ENCODE results near the gene TINAGL1.
A peak's percentile ranks its signal among the peaks of the same experiment; 100 is the strongest.
"Not testable (repeated sequence)": the region's sequence is repeated elsewhere in the genome, so short reads cannot be mapped to it uniquely, and the experiment has no call there.

The TINAGL1 gene

DNA sequence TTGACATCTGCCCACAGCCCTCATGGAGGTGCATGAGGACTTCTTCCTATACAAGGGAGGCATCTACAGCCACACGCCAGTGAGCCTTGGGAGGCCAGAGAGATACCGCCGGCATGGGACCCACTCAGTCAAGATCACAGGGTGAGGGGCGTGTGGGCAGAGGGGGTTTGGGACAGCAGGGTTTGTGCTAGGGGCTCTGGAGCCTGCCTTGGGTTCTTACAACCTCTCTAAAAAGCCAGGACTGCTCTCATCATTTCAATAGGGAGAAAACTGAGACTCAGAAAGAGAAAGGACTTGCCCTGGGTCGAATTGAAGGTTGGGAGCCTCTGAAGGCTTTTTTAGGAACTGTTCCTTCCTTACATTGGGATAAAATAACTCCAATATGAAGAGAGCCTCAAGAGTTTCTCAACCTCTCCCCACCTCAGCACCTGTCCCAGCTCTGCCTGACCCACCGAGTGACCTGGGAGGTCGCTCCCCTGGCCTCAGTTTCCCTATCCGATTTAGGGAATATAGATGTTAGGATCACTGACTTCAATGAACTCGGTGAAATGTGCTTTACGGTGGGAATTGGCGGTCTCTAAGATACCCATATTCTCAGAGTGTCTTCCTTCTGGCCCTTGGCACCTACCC is 9.5 kb downstream of the TINAGL1 start:
- no peaks in the 10 kb centered on the region for H3K36me3 ChIP-seq (ENCODE audit: control insufficient read depth, insufficient read depth, low read length)
- no peak overlapping the region for H3K9ac ChIP-seq (ENCODE audit: low read depth, low read length)
- H3K4me1 ChIP-seq (ENCODE audit: control insufficient read depth, insufficient read depth, low read length) = peaks cover 15% of the 10 kb centered on the region
- no peaks in the 10 kb centered on the region for H3K9me3 ChIP-seq (ENCODE audit: control insufficient read depth, insufficient read depth, low read length)
- H3K27me3 ChIP-seq (ENCODE audit: control insufficient read depth, insufficient read depth, low read length) = peaks cover 6% of the 10 kb centered on the region
- H3K4me3 ChIP-seq (ENCODE audit: low read depth, low read length) = no peak overlapping the region
- no peak overlapping the region for H3K27ac ChIP-seq (ENCODE audit: low read depth, low read length)

- Histone ChIP-seq H3K9ac (ENCODE audit: low read depth, low read length) (no peak overlapping the region), H3K27me3 (ENCODE audit: control insufficient read depth, insufficient read depth, low read length) (peaks cover 6% of the 10 kb centered on the region), H3K27ac (ENCODE audit: low read depth, low read length) (no peak overlapping the region), H3K4me1 (ENCODE audit: control insufficient read depth, insufficient read depth, low read length) (peaks cover 16% of the 10 kb centered on the region), H3K36me3 (ENCODE audit: control insufficient read depth, insufficient read depth, low read length) (no peaks in the 10 kb centered on the region), H3K4me3 (ENCODE audit: low read depth, low read length) (no peak overlapping the region), H3K9me3 (ENCODE audit: control insufficient read depth, insufficient read depth, low read length) (no peaks in the 10 kb centered on the region)
Observed at GRCh38 chr1:31586376-31587327, 10.3 kb downstream of the TINAGL1 start.

DNA sequence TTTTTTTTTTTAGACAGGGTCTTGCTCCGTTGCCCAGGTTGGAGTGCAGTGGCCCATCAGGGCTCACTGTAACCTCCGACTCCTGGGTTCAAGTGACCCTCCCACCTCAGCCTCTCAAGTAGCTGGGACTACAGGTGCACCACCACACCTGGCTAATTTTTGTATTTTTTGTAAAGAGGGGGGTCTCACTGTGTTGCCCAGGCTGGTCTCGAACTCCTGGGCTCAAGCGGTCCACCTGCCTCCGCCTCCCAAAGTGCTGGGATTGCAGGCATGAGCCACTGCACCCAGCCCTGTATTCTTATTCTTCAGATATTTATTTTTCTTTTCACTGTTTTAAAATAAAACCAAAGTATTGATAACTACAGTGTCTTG is 11.0 kb downstream of the TINAGL1 start:
- H3K27me3 ChIP-seq (ENCODE audit: control insufficient read depth, insufficient read depth, low read length); H3K9me3 ChIP-seq (ENCODE audit: control insufficient read depth, insufficient read depth, low read length); H3K36me3 ChIP-seq (ENCODE audit: control insufficient read depth, insufficient read depth, low read length); H3K4me3 ChIP-seq (ENCODE audit: low read depth, low read length); H3K27ac ChIP-seq (ENCODE audit: low read depth, low read length); H3K9ac ChIP-seq (ENCODE audit: low read depth, low read length): not testable (repeated sequence)
- peaks cover 17% of the 10 kb centered on the region for H3K4me1 ChIP-seq (ENCODE audit: control insufficient read depth, insufficient read depth, low read length)

- Histone ChIP-seq H3K9me3 (ENCODE audit: control insufficient read depth, insufficient read depth, low read length) (no peaks in the 10 kb centered on the region), H3K27me3 (ENCODE audit: control insufficient read depth, insufficient read depth, low read length) (peaks cover 6% of the 10 kb centered on the region), H3K4me3 (ENCODE audit: low read depth, low read length) (no peak overlapping the region), H3K27ac (ENCODE audit: low read depth, low read length) (no peak overlapping the region), H3K36me3 (ENCODE audit: control insufficient read depth, insufficient read depth, low read length) (no peaks in the 10 kb centered on the region), H3K9ac (ENCODE audit: low read depth, low read length) (no peak overlapping the region), H3K4me1 (ENCODE audit: control insufficient read depth, insufficient read depth, low read length) (peaks cover 11% of the 10 kb centered on the region; the same call in 1 of the 2 replicates)
Observed at GRCh38 chr1:31587720-31588423, 11.6 kb downstream of the TINAGL1 start.

- no peaks in the 10 kb centered on the region for H3K9me3 ChIP-seq (ENCODE audit: control insufficient read depth, insufficient read depth, low read length)
- peak overlapping the region; percentile 53 for H3K4me3 ChIP-seq (ENCODE audit: low read depth, low read length)
- 0 out of 2 replicates have a peak overlapping the region, but pooled peaks have one; percentile 51 for H3K9ac ChIP-seq (ENCODE audit: low read depth, low read length)
- H3K36me3 ChIP-seq (ENCODE audit: control insufficient read depth, insufficient read depth, low read length) = no peaks in the 10 kb centered on the region
- no peak overlapping the region for H3K27ac ChIP-seq (ENCODE audit: low read depth, low read length)
- H3K4me1 ChIP-seq (ENCODE audit: control insufficient read depth, insufficient read depth, low read length) = peaks cover 10% of the 10 kb centered on the region; the same call in 1 of the 2 replicates
- H3K27me3 ChIP-seq (ENCODE audit: control insufficient read depth, insufficient read depth, low read length) = peaks cover 6% of the 10 kb centered on the region
Observed at GRCh38 chr1:31588751-31589515, 12.6 kb downstream of the TINAGL1 start.

DNA sequence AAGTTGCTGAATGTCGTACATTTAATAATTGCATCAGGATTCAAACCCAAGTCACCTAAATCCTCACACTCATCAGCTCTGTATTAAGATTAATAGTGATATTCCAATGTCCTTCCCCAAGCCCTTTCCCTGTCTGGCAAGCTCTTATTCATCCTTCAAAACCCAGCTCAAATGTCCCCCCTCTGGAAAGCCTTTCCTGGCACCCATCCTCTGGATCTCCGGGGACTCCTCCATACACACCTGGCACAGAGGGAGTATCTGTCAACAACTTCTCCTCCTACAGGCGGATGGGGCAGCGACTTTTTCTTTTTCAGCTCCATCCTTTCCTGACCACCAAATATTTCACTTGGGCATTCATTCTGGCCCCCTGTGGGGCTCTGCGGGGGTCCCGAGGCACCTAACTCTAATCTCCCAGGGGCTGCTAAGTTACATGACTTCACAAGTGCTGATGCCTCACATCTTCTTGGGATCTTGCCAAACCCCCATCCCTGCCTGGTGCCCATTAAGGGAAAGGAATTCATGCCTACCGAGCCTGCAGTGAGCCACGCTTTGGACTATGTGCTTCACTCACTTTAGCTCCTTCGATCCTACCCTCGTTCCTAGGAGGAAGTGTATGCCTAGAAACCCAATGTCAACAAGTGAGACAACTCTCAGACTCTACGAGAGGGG is 15.2 kb downstream of the TINAGL1 start:
- Histone ChIP-seq H3K4me1 (ENCODE audit: control insufficient read depth, insufficient read depth, low read length) (peaks cover 10% of the 10 kb centered on the region; the same call in 1 of the 2 replicates), H3K27ac (ENCODE audit: low read depth, low read length) (no peak overlapping the region), H3K27me3 (ENCODE audit: control insufficient read depth, insufficient read depth, low read length) (peaks cover 6% of the 10 kb centered on the region), H3K9ac (ENCODE audit: low read depth, low read length) (no peak overlapping the region), H3K9me3 (ENCODE audit: control insufficient read depth, insufficient read depth, low read length) (no peaks in the 10 kb centered on the region), H3K4me3 (ENCODE audit: low read depth, low read length) (no peak overlapping the region), H3K36me3 (ENCODE audit: control insufficient read depth, insufficient read depth, low read length) (no peaks in the 10 kb centered on the region)

- peaks cover 10% of the 10 kb centered on the region; the same call in 1 of the 2 replicates for H3K4me1 ChIP-seq (ENCODE audit: control insufficient read depth, insufficient read depth, low read length)
- no peak overlapping the region for H3K9ac ChIP-seq (ENCODE audit: low read depth, low read length)
- no peaks in the 10 kb centered on the region for H3K36me3 ChIP-seq (ENCODE audit: control insufficient read depth, insufficient read depth, low read length)
- no peak overlapping the region for H3K27ac ChIP-seq (ENCODE audit: low read depth, low read length)
- no peak overlapping the region for H3K4me3 ChIP-seq (ENCODE audit: low read depth, low read length)
- H3K27me3 ChIP-seq (ENCODE audit: control insufficient read depth, insufficient read depth, low read length) = peaks cover 6% of the 10 kb centered on the region
- no peaks in the 10 kb centered on the region for H3K9me3 ChIP-seq (ENCODE audit: control insufficient read depth, insufficient read depth, low read length)
Observed at GRCh38 chr1:31592132-31592531, 15.8 kb downstream of the TINAGL1 start.

- Histone ChIP-seq H3K4me3 (ENCODE audit: low read depth, low read length) (no peak overlapping the region), H3K9me3 (ENCODE audit: control insufficient read depth, insufficient read depth, low read length) (no peaks in the 10 kb centered on the region), H3K27ac (ENCODE audit: low read depth, low read length) (no peak overlapping the region), H3K9ac (ENCODE audit: low read depth, low read length) (no peak overlapping the region), H3K36me3 (ENCODE audit: control insufficient read depth, insufficient read depth, low read length) (no peaks in the 10 kb centered on the region), H3K4me1 (ENCODE audit: control insufficient read depth, insufficient read depth, low read length) (peaks cover 6% of the 10 kb centered on the region; the same call in 1 of the 2 replicates), H3K27me3 (ENCODE audit: control insufficient read depth, insufficient read depth, low read length) (peaks cover 6% of the 10 kb centered on the region)
Observed at GRCh38 chr1:31593136-31593665, 16.9 kb downstream of the TINAGL1 start.

GRCh38 chr1:31593770-31594632 is 17.7 kb downstream of the TINAGL1 start:
- Histone ChIP-seq H3K4me1 (ENCODE audit: control insufficient read depth, insufficient read depth, low read length) (0 out of 2 replicates have a peak, but pooled peaks cover 3% of the 10 kb centered on the region), H3K4me3 (ENCODE audit: low read depth, low read length) (no peak overlapping the region), H3K27me3 (ENCODE audit: control insufficient read depth, insufficient read depth, low read length) (peaks cover 6% of the 10 kb centered on the region), H3K36me3 (ENCODE audit: control insufficient read depth, insufficient read depth, low read length) (no peaks in the 10 kb centered on the region), H3K9me3 (ENCODE audit: control insufficient read depth, insufficient read depth, low read length) (no peaks in the 10 kb centered on the region), H3K27ac (ENCODE audit: low read depth, low read length) (no peak overlapping the region), H3K9ac (ENCODE audit: low read depth, low read length) (no peak overlapping the region)

All from HUES48 (cell line).